Measurements from ENCODE around the gene NASP. TPM values are rescaled to one million over a fixed set of nuclear protein-coding genes. Genes with fewer than 3 reads are reported as not detected.

The NASP gene
- total RNA-seq, 4 donors from 2014 or later, result 44.3 to 79.7 (median 54.2) TPM

- H3K9me3 ChIP-seq, result no peaks in the 10 kb centered on the region
- TF ChIP-seq, protein P1, sequence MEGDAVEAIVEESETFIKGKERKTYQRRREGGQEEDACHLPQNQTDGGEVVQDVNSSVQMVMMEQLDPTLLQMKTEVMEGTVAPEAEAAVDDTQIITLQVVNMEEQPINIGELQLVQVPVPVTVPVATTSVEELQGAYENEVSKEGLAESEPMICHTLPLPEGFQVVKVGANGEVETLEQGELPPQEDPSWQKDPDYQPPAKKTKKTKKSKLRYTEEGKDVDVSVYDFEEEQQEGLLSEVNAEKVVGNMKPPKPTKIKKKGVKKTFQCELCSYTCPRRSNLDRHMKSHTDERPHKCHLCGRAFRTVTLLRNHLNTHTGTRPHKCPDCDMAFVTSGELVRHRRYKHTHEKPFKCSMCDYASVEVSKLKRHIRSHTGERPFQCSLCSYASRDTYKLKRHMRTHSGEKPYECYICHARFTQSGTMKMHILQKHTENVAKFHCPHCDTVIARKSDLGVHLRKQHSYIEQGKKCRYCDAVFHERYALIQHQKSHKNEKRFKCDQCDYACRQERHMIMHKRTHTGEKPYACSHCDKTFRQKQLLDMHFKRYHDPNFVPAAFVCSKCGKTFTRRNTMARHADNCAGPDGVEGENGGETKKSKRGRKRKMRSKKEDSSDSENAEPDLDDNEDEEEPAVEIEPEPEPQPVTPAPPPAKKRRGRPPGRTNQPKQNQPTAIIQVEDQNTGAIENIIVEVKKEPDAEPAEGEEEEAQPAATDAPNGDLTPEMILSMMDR (IDR thresholded peaks at IDR 0.05), result no peak
- no peak for TF ChIP-seq POLR2AphosphoS5 (IDR thresholded peaks at IDR 0.05)
- WGBS, 2 donors (ENCODE audit: low coverage in 1 of 2), result 89 to 100% methylated on average over 2 of the region's 2 CpGs
- H3K36me3 ChIP-seq, result peaks cover 0 to 77% of the 10 kb centered on the region in 2 donors
- H3K4me1 ChIP-seq, result peaks cover 0 to 23% (median 0%) of the 10 kb centered on the region in 3 donors
- H3K4me3 ChIP-seq, result no peak overlapping the region
- ATAC-seq, result no peak
- no peak overlapping the region for H3K27ac ChIP-seq
- H3K27me3 ChIP-seq, result no peaks in the 10 kb centered on the region
Measured at GRCh38 chr1:45644661-45645060, 60.8 kb downstream of the NASP start.

GRCh38 chr1:45647248-45648021 lies 63.6 kb downstream of the NASP start:
- Histone ChIP-seq H3K27me3 (no peaks in the 10 kb centered on the region), H3K4me3 (no peak overlapping the region), H3K27ac (no peak overlapping the region), H3K4me1 (peaks cover 0 to 23% (median 0%) of the 10 kb centered on the region in 3 donors), H3K9me3 (no peaks in the 10 kb centered on the region), H3K36me3 (peaks cover 0 to 72% of the 10 kb centered on the region in 2 donors)
- TF ChIP-seq EP300 (IDR thresholded peaks at IDR 0.05) (no peak), POLR2A (IDR thresholded peaks at IDR 0.05) (no peak), POLR2AphosphoS5 (IDR thresholded peaks at IDR 0.05) (no peak)
- TF ChIP-seq, protein P1 (IDR thresholded peaks at IDR 0.05), result no peak
- WGBS, 2 donors (ENCODE audit: low coverage in 1 of 2), result 69 to 75% methylated on average over 6 to 9 of the region's 9 CpGs
- no peak for ATAC-seq

DNA sequence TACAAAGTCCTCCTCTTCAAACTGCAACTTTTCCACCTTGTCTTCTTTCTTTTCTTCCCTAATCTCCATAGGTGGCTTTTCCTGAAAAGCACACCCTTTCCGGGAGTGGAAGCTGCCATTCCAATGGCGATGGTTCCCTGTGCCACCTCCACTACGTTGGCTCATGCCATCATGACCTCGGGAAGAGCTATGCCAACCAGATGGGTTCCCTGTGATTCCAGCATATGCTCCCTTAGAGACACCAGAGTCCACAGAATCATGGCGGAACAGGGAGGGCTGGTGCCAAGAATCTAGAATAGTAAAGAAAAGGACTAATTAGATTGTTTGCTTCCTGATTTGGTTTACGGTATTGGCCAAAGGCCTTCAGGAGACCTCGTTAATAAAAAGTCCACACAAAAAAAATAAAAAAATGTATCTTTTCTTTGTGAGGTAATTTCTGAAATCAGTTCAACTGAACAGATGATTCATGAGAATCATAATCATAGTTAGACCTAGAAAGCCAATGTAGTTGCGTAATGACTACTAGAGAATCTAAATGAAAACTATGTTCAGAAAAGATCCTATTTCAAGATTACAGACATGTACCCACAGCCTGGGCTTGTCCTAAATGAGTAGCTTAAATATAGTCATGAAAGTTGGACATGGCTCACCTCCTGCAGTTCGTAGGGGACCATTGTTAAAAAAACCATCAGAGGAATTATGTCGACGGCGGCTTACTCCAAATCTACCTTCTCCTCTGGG lies 70.9 kb downstream of the NASP start:
- 90 to 96% methylated on average over 6 to 12 of the region's 12 CpGs for WGBS, 2 donors (ENCODE audit: low coverage in 1 of 2)

DNA sequence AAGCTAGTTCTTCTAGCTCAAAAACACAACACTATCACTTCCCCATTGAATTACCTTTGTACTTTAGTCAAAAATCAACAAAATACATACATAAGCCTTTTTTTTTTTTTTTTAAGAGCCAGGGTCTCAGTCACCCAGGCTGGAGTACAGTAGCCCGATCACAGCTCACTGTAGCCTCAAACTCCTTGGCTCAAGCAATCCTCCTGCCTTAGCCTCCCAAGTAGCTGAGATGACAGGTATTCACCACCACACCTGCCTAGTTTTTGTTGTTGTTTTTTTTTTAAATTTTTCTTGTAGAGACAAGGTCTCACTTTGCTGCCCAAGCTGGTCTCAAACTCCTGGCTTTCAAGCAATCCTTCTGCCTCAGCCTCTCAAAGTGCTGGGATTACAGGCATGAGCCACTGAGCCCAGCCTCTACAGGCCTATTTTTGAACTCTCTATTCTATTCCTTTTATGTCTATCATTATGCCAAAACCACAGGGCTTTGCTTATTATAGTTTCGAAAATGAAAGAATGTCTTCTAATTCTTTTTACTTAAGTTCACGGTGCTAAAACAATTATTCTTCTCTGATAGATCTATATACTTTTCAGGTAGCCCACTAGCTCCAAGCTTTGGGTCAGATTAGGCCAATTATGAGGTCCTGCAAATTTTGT lies 72.9 kb downstream of the NASP start:
- peaks cover 0 to 13% (median 0%) of the 10 kb centered on the region in 3 donors for H3K4me1 ChIP-seq
- H3K27me3 ChIP-seq, result no peaks in the 10 kb centered on the region
- no peak overlapping the region for H3K4me3 ChIP-seq
- ATAC-seq, result no peak
- no peaks in the 10 kb centered on the region for H3K9me3 ChIP-seq
- WGBS, 2 donors (ENCODE audit: low coverage in 1 of 2), result 91 to 100% methylated on average over 2 to 3 of the region's 3 CpGs
- TF ChIP-seq EP300 (IDR thresholded peaks at IDR 0.05) (no peak), POLR2A (IDR thresholded peaks at IDR 0.05) (no peak), POLR2AphosphoS5 (IDR thresholded peaks at IDR 0.05) (no peak)
- TF ChIP-seq, protein P1 (IDR thresholded peaks at IDR 0.05), result no peak
- H3K36me3 ChIP-seq, result peaks cover 2 to 85% of the 10 kb centered on the region in 2 donors
- no peak overlapping the region for H3K27ac ChIP-seq

More for the DNA sequence above, 70.9 kb downstream of the NASP start:
- Histone ChIP-seq H3K4me3 (no peak overlapping the region), H3K27ac (no peak overlapping the region), H3K36me3 (peaks cover 2 to 94% of the 10 kb centered on the region in 2 donors), H3K27me3 (no peaks in the 10 kb centered on the region), H3K9me3 (no peaks in the 10 kb centered on the region), H3K4me1 (no peaks in the 10 kb centered on the region)
- TF ChIP-seq POLR2AphosphoS5 (IDR thresholded peaks at IDR 0.05), result no peak
- TF ChIP-seq, protein P1 (IDR thresholded peaks at IDR 0.05), result no peak
- TF ChIP-seq POLR2A (IDR thresholded peaks at IDR 0.05), result no peak
- TF ChIP-seq EP300 (IDR thresholded peaks at IDR 0.05), result no peak
- ATAC-seq, result no peak

Measured in gastroesophageal sphincter (tissue), 4 donors.